ENCODE data around the gene TRIP4. TPM values are rescaled to one million over a fixed set of nuclear protein-coding genes. Genes with fewer than 3 reads are reported as not detected.

Gene TRIP4
- total and polyA plus RNA-seq, 7 experiments from 2014 or later = 16.5 to 31.5 (median 26.4) TPM

- H3K27ac Mint-ChIP-seq = peak overlapping the region; percentile 3 to 81 (median 64)
- peaks cover 26 to 47% of the 10 kb centered on the region in 2 donors for H3K4me1 ChIP-seq (ENCODE audit: control insufficient read depth in 2 of 2, insufficient read depth in 2 of 2, low read length in 2 of 2)
- no peaks in the 10 kb centered on the region for H3K9me3 Mint-ChIP-seq
- H3K36me3 Mint-ChIP-seq = peaks cover 0 to 14% (median 8%) of the 10 kb centered on the region in 5 donors
- no peaks in the 10 kb centered on the region for H3K9me3 ChIP-seq (ENCODE audit: control insufficient read depth in 2 of 3, low read length in 3 of 3)
- H3K36me3 ChIP-seq (ENCODE audit: control insufficient read depth in 2 of 3, insufficient read depth in 3 of 3, low read length in 3 of 3) = no peaks in the 10 kb centered on the region
- H3K27me3 ChIP-seq (ENCODE audit: control insufficient read depth in 2 of 2, insufficient read depth in 2 of 2, low read length in 2 of 2) = no peaks in the 10 kb centered on the region
- intact Hi-C loops (cut with micrococcal nuclease) = loop anchor here (5.0 kb wide), 3 partner anchors 38 to 168 kb away; no protein-coding TSS in a partner anchor
- H3K27ac ChIP-seq (ENCODE audit: low read depth, low read length) = no peak overlapping the region
- H3K4me3 Mint-ChIP-seq = peak overlapping the region; percentile 5 to 98 (median 94)
- H3K4me3 ChIP-seq (ENCODE audit: low read length) = no peak overlapping the region
- POLR2A ChIA-PET = interaction anchor here (0.7 to 1.6 kb wide), 2 partner anchors 20 to 106 kb away, joined by 3 to 5 read pairs; no protein-coding TSS in a partner anchor
- H3K4me1 Mint-ChIP-seq = peaks cover 64 to 91% (median 84%) of the 10 kb centered on the region in 7 donors
- DNase-seq (no peak), ATAC-seq (no peak)
- H3K27me3 Mint-ChIP-seq = no peaks in the 10 kb centered on the region
- CTCF ChIA-PET = interaction anchor here (0.5 kb wide), 1 partner anchor 30 kb away, joined by 4 read pairs; no protein-coding TSS in a partner anchor
Observed at GRCh38 chr15:64464276-64465005, 76.8 kb downstream of the TRIP4 start.

GRCh38 chr15:64466408-64467141 is 78.9 kb downstream of the TRIP4 start:
- Histone ChIP-seq H3K27me3 (ENCODE audit: control insufficient read depth in 2 of 2, insufficient read depth in 2 of 2, low read length in 2 of 2) (no peaks in the 10 kb centered on the region), H3K4me3 (ENCODE audit: low read length) (no peak overlapping the region), H3K36me3 (ENCODE audit: control insufficient read depth in 2 of 3, insufficient read depth in 3 of 3, low read length in 3 of 3) (peaks cover 0 to 4% (median 0%) of the 10 kb centered on the region in 3 experiments), H3K9me3 (ENCODE audit: control insufficient read depth in 2 of 3, low read length in 3 of 3) (no peaks in the 10 kb centered on the region), H3K27ac (ENCODE audit: low read depth, low read length) (no peak overlapping the region), H3K4me1 (ENCODE audit: control insufficient read depth in 2 of 2, insufficient read depth in 2 of 2, low read length in 2 of 2) (peaks cover 25 to 39% of the 10 kb centered on the region in 2 donors)
- H3K27ac Mint-ChIP-seq = peak overlapping the region; percentile 7 to 93 (median 81)
- peaks cover 0 to 20% (median 7%) of the 10 kb centered on the region in 5 donors for H3K36me3 Mint-ChIP-seq
- H3K4me1 Mint-ChIP-seq = peaks cover 53 to 92% (median 82%) of the 10 kb centered on the region in 7 donors
- no peaks in the 10 kb centered on the region for H3K9me3 Mint-ChIP-seq
- CTCF ChIA-PET = interaction anchor here (1.0 kb wide), 3 partner anchors 14 to 113 kb away, joined by 3 to 4 read pairs (median 3); no protein-coding TSS in a partner anchor
- DNase-seq = no peak
- no peak for ATAC-seq
- H3K27me3 Mint-ChIP-seq = no peaks in the 10 kb centered on the region
- peak overlapping the region in 9 of 10 donors; percentile 3 to 98 (median 23) for H3K4me3 Mint-ChIP-seq
- POLR2A ChIA-PET = interaction anchor here (0.6 to 1.2 kb wide), 3 partner anchors 30 to 39 kb away, joined by 3 read pairs; no protein-coding TSS in a partner anchor
- intact Hi-C loops (cut with micrococcal nuclease) = no loop called here

- H3K9me3 ChIP-seq (ENCODE audit: control insufficient read depth in 2 of 3, low read length in 3 of 3) = no peaks in the 10 kb centered on the region
- no peaks in the 10 kb centered on the region for H3K27me3 ChIP-seq (ENCODE audit: control insufficient read depth in 2 of 2, insufficient read depth in 2 of 2, low read length in 2 of 2)
- peaks cover 0 to 4% (median 0%) of the 10 kb centered on the region in 3 experiments for H3K36me3 ChIP-seq (ENCODE audit: control insufficient read depth in 2 of 3, insufficient read depth in 3 of 3, low read length in 3 of 3)
- H3K27me3 Mint-ChIP-seq = no peaks in the 10 kb centered on the region
- ChIA-PET POLR2A (interaction anchor here (0.7 kb wide), 1 partner anchor 12 kb away, joined by 3 read pairs; no protein-coding TSS in a partner anchor), CTCF (no interaction called here)
- H3K4me3 ChIP-seq (ENCODE audit: low read length) = no peak overlapping the region
- H3K27ac ChIP-seq (ENCODE audit: low read depth, low read length) = no peak overlapping the region
- peaks cover 0 to 6% of the 10 kb centered on the region in 2 donors for H3K4me1 ChIP-seq (ENCODE audit: control insufficient read depth in 2 of 2, insufficient read depth in 2 of 2, low read length in 2 of 2)
- ATAC-seq (no peak), DNase-seq (no peak)
- intact Hi-C loops (cut with micrococcal nuclease) = no loop called here
- H3K36me3 Mint-ChIP-seq = peaks cover 0 to 27% (median 13%) of the 10 kb centered on the region in 5 donors
- peak overlapping the region in 6 of 9 donors; percentile 34 to 72 (median 62) for H3K27ac Mint-ChIP-seq
- H3K4me3 Mint-ChIP-seq = no peak overlapping the region
- no peaks in the 10 kb centered on the region for H3K9me3 Mint-ChIP-seq
- H3K4me1 Mint-ChIP-seq = peaks cover 40 to 82% (median 63%) of the 10 kb centered on the region in 7 donors
Observed at GRCh38 chr15:64472161-64472560, 84.5 kb downstream of the TRIP4 start.

GRCh38 chr15:64474846-64475245 is 87.2 kb downstream of the TRIP4 start:
- intact Hi-C loops (cut with micrococcal nuclease) = no loop called here
- ChIA-PET POLR2A (interaction anchor here (0.6 kb wide), 1 partner anchor 25 kb away, joined by 3 read pairs; no protein-coding TSS in a partner anchor), CTCF (no interaction called here)
- Histone ChIP-seq H3K9me3 (ENCODE audit: control insufficient read depth in 2 of 3, low read length in 3 of 3) (no peaks in the 10 kb centered on the region), H3K36me3 (ENCODE audit: control insufficient read depth in 2 of 3, insufficient read depth in 3 of 3, low read length in 3 of 3) (peaks cover 0 to 4% (median 0%) of the 10 kb centered on the region in 3 experiments), H3K4me1 (ENCODE audit: control insufficient read depth in 2 of 2, insufficient read depth in 2 of 2, low read length in 2 of 2) (peaks cover 0 to 6% of the 10 kb centered on the region in 2 donors), H3K27me3 (ENCODE audit: control insufficient read depth in 2 of 2, insufficient read depth in 2 of 2, low read length in 2 of 2) (no peaks in the 10 kb centered on the region), H3K27ac (ENCODE audit: low read depth, low read length) (no peak overlapping the region), H3K4me3 (ENCODE audit: low read length) (no peak overlapping the region)
- Mint-ChIP-seq H3K27me3 (no peaks in the 10 kb centered on the region), H3K9me3 (no peaks in the 10 kb centered on the region), H3K4me3 (no peak overlapping the region), H3K36me3 (peaks cover 0 to 25% (median 8%) of the 10 kb centered on the region in 5 donors), H3K27ac (peak overlapping the region in 6 of 9 donors; percentile 15 to 89 (median 78)), H3K4me1 (peaks cover 24 to 75% (median 55%) of the 10 kb centered on the region in 7 donors)
- ATAC-seq = no peak
- DNase-seq = no peak

- Histone ChIP-seq H3K4me1 (ENCODE audit: control insufficient read depth in 2 of 2, insufficient read depth in 2 of 2, low read length in 2 of 2) (peaks cover 0 to 6% of the 10 kb centered on the region in 2 donors), H3K27ac (ENCODE audit: low read depth, low read length) (peak overlapping the region; percentile 10), H3K27me3 (ENCODE audit: control insufficient read depth in 2 of 2, insufficient read depth in 2 of 2, low read length in 2 of 2) (no peaks in the 10 kb centered on the region), H3K36me3 (ENCODE audit: control insufficient read depth in 2 of 3, insufficient read depth in 3 of 3, low read length in 3 of 3) (no peaks in the 10 kb centered on the region), H3K4me3 (ENCODE audit: low read length) (no peak overlapping the region), H3K9me3 (ENCODE audit: control insufficient read depth in 2 of 3, low read length in 3 of 3) (no peaks in the 10 kb centered on the region)
- Mint-ChIP-seq H3K9me3 (no peaks in the 10 kb centered on the region), H3K27ac (peak overlapping the region; percentile 21 to 90 (median 84)), H3K4me1 (peaks cover 27 to 74% (median 60%) of the 10 kb centered on the region in 7 donors), H3K36me3 (peaks cover 0 to 20% (median 13%) of the 10 kb centered on the region in 5 donors), H3K27me3 (no peaks in the 10 kb centered on the region), H3K4me3 (peak overlapping the region in 8 of 10 donors; percentile 32 to 57 (median 49))
- POLR2A ChIA-PET = interaction anchor here (1.6 kb wide), 1 partner anchor 15 kb away, joined by 4 read pairs; no protein-coding TSS in a partner anchor
- CTCF ChIA-PET = interaction anchor here (1.1 kb wide), 1 partner anchor 50 kb away, joined by 3 read pairs; no protein-coding TSS in a partner anchor
- intact Hi-C loops (cut with micrococcal nuclease) = loop anchor here in 1 of 2 donors (2.0 kb wide), 1 partner anchor 16 kb away; the partner anchor contains the start of gene ZNF609
- peak in 1 of 9 donors; percentile 19 for DNase-seq
- peak; percentile 45 for ATAC-seq
Observed at GRCh38 chr15:64476550-64476949, 88.9 kb downstream of the TRIP4 start.

- no peaks in the 10 kb centered on the region for H3K9me3 Mint-ChIP-seq
- CTCF ChIA-PET = interaction anchor here (1.2 kb wide), 2 partner anchors 38 to 174 kb away, joined by 4 to 6 read pairs; no protein-coding TSS in a partner anchor
Observed at GRCh38 chr15:64478863-64479262, 91.2 kb downstream of the TRIP4 start.

More at GRCh38 chr15:64478863-64479262, 91.2 kb downstream of the TRIP4 start:
- H3K27me3 ChIP-seq (ENCODE audit: control insufficient read depth in 2 of 2, insufficient read depth in 2 of 2, low read length in 2 of 2) = no peaks in the 10 kb centered on the region
- H3K4me1 Mint-ChIP-seq = peaks cover 34 to 78% (median 62%) of the 10 kb centered on the region in 7 donors
- H3K4me1 ChIP-seq (ENCODE audit: control insufficient read depth in 2 of 2, insufficient read depth in 2 of 2, low read length in 2 of 2) = peaks cover 0 to 6% of the 10 kb centered on the region in 2 donors
- H3K4me3 Mint-ChIP-seq = peak overlapping the region in 1 of 10 donors; percentile 4
- H3K36me3 ChIP-seq (ENCODE audit: control insufficient read depth in 2 of 3, insufficient read depth in 3 of 3, low read length in 3 of 3) = no peaks in the 10 kb centered on the region
- no peaks in the 10 kb centered on the region for H3K27me3 Mint-ChIP-seq
- no peak overlapping the region for H3K27ac ChIP-seq (ENCODE audit: low read depth, low read length)
- POLR2A ChIA-PET = interaction anchor here (1.2 kb wide), 1 partner anchor 99 kb away, joined by 3 read pairs; no protein-coding TSS in a partner anchor
- no peaks in the 10 kb centered on the region for H3K9me3 ChIP-seq (ENCODE audit: control insufficient read depth in 2 of 3, low read length in 3 of 3)
- peak overlapping the region in 3 of 9 donors; percentile 7 to 58 (median 36) for H3K27ac Mint-ChIP-seq
- DNase-seq (no peak), ATAC-seq (no peak)
- intact Hi-C loops (cut with micrococcal nuclease) = no loop called here
- H3K36me3 Mint-ChIP-seq = peaks cover 0 to 17% (median 16%) of the 10 kb centered on the region in 5 donors
- no peak overlapping the region for H3K4me3 ChIP-seq (ENCODE audit: low read length)
